Breast epithelium (tissue), 3 donors: ENCODE measurements around the gene DDR2.
"Not testable (repeated sequence)": the region's sequence is repeated elsewhere in the genome, so short reads cannot be mapped to it uniquely, and the experiment has no call there.

Experiments used
- CTCF ChIP-seq, 3 donors: fragments of 450-650 bp; IDR thresholded peaks; one replicate each; pipeline ENCODE4 v1.5.1; 2016 to 2017; ENCODE audit warnings: antibody characterized with exemption in 3 of 3, mild to moderate bottlenecking in 3 of 3, moderate library complexity in 3 of 3
- POLR2A ChIP-seq: fragments of 450-650 bp; IDR thresholded peaks from one replicate; pipeline ENCODE4 v1.6.1; 2016; ENCODE audit warnings: antibody characterized with exemption, mild to moderate bottlenecking, moderate library complexity
- POLR2AphosphoS5 ChIP-seq, 3 donors: sonication (generic); formaldehyde crosslinking; IDR thresholded peaks; one replicate each; pipeline ENCODE4 v1.6.1; 2017; ENCODE audit warnings: antibody characterized with exemption in 3 of 3

DNA sequence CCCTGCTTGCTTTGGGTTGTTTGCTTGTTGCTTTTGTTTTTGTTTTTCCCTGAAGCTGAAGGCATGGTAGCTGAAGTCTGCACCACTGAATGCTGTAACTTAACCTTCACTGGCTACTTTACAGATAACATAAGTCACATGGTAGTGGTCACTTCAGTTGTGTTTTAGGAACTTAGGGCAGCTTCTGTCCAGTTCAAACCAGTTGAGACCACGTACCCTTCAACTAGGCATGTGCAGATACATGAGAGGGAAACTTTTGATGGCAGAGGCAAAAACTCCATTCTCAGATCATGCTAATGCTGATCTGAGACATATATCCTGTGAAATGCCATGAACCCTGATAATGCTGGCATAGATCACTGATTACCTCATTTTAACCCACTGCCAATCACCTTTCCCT is 186.4 kb downstream of the DDR2 start:
- not testable (repeated sequence) for TF ChIP-seq POLR2A; CTCF (IDR thresholded peaks at IDR 0.05); POLR2AphosphoS5 (IDR thresholded peaks at IDR 0.05)
